IPS-20b (cell line): ENCODE data around the gene ZIC2.
"Not testable (repeated sequence)": the region's sequence is repeated elsewhere in the genome, so short reads cannot be mapped to it uniquely, and the experiment has no call there.

Experiments
- H3K27ac ChIP-seq: one replicate; pipeline ENCODE4 v1.5.1; 2013; ENCODE audit warnings: low read length
- H3K27me3 ChIP-seq: 2 replicates; pipeline ENCODE4 v1.6.1; 2013; ENCODE audit warnings: mild to moderate bottlenecking, low read length, inconsistent platforms; ENCODE audit not compliant: insufficient read depth
- H3K36me3 ChIP-seq: 2 replicates; pipeline ENCODE4 v1.6.1; 2013; ENCODE audit warnings: low read depth, mild to moderate bottlenecking, inconsistent platforms, low read length, moderate library complexity; ENCODE audit not compliant: insufficient read depth
- H3K4me1 ChIP-seq: 2 replicates; pipeline ENCODE4 v1.6.1; 2013; ENCODE audit warnings: mild to moderate bottlenecking, control low read depth, inconsistent platforms, low read length, moderate library complexity; ENCODE audit not compliant: insufficient read depth
- H3K4me3 ChIP-seq: 2 replicates; pipeline ENCODE4 v1.5.1; 2013; ENCODE audit warnings: mild to moderate bottlenecking, low read length, inconsistent platforms
- H3K9ac ChIP-seq: 2 replicates; pipeline ENCODE4 v1.6.1; 2013; ENCODE audit warnings: low read depth, mild to moderate bottlenecking, inconsistent platforms, low read length, moderate library complexity
- H3K9me3 ChIP-seq: 2 replicates; pipeline ENCODE4 v1.6.1; 2013; ENCODE audit warnings: mild to moderate bottlenecking, low read depth, low read length, inconsistent platforms; ENCODE audit not compliant: insufficient read depth

ZIC2 gene

DNA sequence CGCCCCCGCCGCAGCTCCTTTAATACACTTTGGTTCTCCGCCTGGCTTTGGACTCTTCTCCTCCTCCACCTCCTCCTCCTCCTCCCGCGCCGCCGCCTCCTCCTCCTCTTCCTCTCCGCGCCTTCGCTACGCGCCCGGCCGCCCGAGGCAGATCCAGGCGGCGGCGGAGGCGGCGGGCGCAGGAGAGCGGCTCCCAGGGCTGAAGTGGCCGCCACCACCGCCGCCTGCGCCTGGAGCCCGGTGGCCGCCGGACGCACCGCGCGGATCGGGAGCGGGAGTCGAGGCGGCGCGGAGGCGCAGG, at the start of gene ZIC2:
Gene ZIC2 (plus strand): TSS at position 50 of the 301 bp plus-strand sequence. CDS start 281 bp downstream, outside the sequence.
- peaks cover 57% of the 10 kb centered on the region for H3K27me3 ChIP-seq
- peaks cover 40% of the 10 kb centered on the region for H3K36me3 ChIP-seq
- no peaks in the 10 kb centered on the region; the same call in 1 of the 2 replicates for H3K9me3 ChIP-seq
- peak within 1 kb of the TSS; percentile 97 for H3K4me3 ChIP-seq
- H3K4me1 ChIP-seq = peaks cover 20% of the 10 kb centered on the region; the same call in 1 of the 2 replicates
- H3K9ac ChIP-seq = peak within 1 kb of the TSS; percentile 98; the same call in 1 of the 2 replicates
- peak within 1 kb of the TSS; percentile 29 for H3K27ac ChIP-seq

DNA sequence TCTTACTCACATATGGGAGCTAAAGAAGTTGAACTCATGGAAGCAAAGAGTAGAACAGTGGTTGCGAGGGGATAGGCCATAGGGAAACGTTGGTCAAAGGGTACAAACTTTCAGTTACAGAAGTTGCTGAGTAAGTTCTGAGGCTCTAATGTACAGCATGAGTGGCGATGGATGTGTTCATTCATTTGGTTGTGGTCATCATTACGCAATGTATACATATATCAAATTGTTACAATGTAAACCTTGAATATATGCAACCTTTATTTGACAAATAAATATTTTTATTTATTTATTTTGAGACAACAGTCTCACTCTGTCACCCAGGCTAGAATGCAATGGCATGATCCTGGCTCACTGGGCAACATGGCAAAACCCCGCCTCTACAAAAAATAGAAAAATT, 48.7 kb upstream of the ZIC2 start:
- Histone ChIP-seq H3K4me1 (no peaks in the 10 kb centered on the region), H3K4me3 (no peak overlapping the region), H3K36me3 (no peaks in the 10 kb centered on the region), H3K27ac (no peak overlapping the region), H3K9me3 (no peaks in the 10 kb centered on the region), H3K27me3 (no peaks in the 10 kb centered on the region), H3K9ac (no peak overlapping the region)

DNA sequence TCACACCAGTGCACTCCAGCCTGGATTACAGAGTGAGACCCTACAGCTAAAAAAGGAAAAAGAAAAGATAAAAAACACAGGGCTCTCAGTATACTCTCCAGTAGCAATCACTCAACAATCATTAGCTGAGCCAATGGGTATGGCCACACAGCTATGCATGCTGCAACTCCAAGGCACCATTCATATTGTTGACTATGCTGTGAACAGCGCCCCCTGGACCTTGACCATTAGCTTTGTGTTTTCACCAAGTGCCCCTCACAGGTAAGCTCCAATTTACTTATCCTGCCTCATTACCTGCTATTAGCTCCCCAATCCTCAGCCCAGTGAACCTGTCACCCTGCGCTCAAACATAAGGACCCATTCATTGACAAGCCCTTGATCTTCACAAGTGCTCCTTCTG, 45.8 kb upstream of the ZIC2 start:
- Histone ChIP-seq H3K36me3 (no peaks in the 10 kb centered on the region), H3K27ac (no peak overlapping the region), H3K9me3 (no peaks in the 10 kb centered on the region), H3K9ac (no peak overlapping the region), H3K4me1 (no peaks in the 10 kb centered on the region), H3K4me3 (no peak overlapping the region), H3K27me3 (no peaks in the 10 kb centered on the region)

GRCh38 chr13:99938635-99939034, 42.9 kb upstream of the ZIC2 start:
- Histone ChIP-seq H3K9me3 (no peaks in the 10 kb centered on the region), H3K9ac (no peak overlapping the region), H3K4me3 (no peak overlapping the region), H3K27ac (no peak overlapping the region), H3K36me3 (no peaks in the 10 kb centered on the region), H3K27me3 (no peaks in the 10 kb centered on the region), H3K4me1 (no peaks in the 10 kb centered on the region)

DNA sequence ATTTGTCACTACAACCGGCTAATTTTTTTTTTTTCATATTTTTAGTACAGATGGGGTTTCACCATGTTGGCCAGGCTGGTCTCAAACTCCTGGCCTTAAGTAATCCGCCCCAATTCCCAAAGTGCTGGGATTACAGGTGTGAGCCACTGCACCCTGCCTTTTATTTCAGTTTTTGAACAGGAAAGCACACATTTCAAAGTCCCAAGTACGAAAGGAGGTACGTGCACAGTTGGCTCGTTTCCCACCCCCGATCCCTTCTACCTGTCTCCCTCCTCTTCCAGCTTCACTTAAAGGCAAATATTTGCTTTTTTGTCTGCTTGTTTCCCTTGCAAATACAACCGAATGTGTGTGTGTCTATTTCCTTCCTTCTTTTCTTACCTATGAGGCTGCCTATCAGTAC, 40.5 kb upstream of the ZIC2 start:
- no peaks in the 10 kb centered on the region for H3K4me1 ChIP-seq
- H3K9ac ChIP-seq = no peak overlapping the region
- H3K27ac ChIP-seq = no peak overlapping the region
- H3K9me3 ChIP-seq = no peaks in the 10 kb centered on the region
- no peaks in the 10 kb centered on the region for H3K27me3 ChIP-seq
- H3K4me3 ChIP-seq = no peak overlapping the region
- H3K36me3 ChIP-seq = no peaks in the 10 kb centered on the region

GRCh38 chr13:99941911-99942310, 39.7 kb upstream of the ZIC2 start:
- no peak overlapping the region for H3K27ac ChIP-seq
- no peaks in the 10 kb centered on the region for H3K4me1 ChIP-seq
- H3K36me3 ChIP-seq = no peaks in the 10 kb centered on the region
- no peaks in the 10 kb centered on the region for H3K27me3 ChIP-seq
- H3K4me3 ChIP-seq = no peak overlapping the region
- H3K9ac ChIP-seq = no peak overlapping the region
- H3K9me3 ChIP-seq = no peaks in the 10 kb centered on the region

- Histone ChIP-seq H3K36me3 (no peaks in the 10 kb centered on the region), H3K9ac (no peak overlapping the region), H3K4me1 (no peaks in the 10 kb centered on the region), H3K27me3 (no peaks in the 10 kb centered on the region), H3K9me3 (no peaks in the 10 kb centered on the region), H3K27ac (no peak overlapping the region), H3K4me3 (no peak overlapping the region)
Measured at GRCh38 chr13:99944102-99944501, 37.5 kb upstream of the ZIC2 start.

DNA sequence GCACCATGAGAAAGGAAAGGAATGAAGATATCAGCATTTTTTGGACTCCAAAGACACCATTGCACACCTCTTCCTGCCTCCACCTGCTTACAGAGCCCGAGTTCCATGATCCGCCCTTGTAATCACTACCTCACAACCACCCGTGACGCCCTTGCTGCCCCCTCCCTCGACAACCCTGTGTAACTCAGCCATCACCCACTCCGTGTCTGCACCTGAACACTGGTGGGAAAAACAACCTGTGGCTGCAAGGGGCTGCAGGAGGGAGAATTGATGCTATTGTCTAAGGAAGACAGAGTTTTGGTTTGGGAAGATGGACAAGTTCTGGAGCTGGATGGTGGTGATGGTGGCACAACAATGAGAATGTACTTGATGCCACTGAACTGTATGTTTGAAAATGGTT, 37.0 kb upstream of the ZIC2 start:
- Histone ChIP-seq H3K36me3 (no peaks in the 10 kb centered on the region), H3K4me3 (no peak overlapping the region), H3K27me3 (no peaks in the 10 kb centered on the region), H3K4me1 (peaks cover 4% of the 10 kb centered on the region; the same call in 1 of the 2 replicates), H3K27ac (no peak overlapping the region), H3K9ac (no peak overlapping the region), H3K9me3 (no peaks in the 10 kb centered on the region)

- H3K36me3 ChIP-seq, H3K27me3 ChIP-seq: not testable (repeated sequence)
Measured at GRCh38 chr13:99945515-99945914, 36.1 kb upstream of the ZIC2 start.

DNA sequence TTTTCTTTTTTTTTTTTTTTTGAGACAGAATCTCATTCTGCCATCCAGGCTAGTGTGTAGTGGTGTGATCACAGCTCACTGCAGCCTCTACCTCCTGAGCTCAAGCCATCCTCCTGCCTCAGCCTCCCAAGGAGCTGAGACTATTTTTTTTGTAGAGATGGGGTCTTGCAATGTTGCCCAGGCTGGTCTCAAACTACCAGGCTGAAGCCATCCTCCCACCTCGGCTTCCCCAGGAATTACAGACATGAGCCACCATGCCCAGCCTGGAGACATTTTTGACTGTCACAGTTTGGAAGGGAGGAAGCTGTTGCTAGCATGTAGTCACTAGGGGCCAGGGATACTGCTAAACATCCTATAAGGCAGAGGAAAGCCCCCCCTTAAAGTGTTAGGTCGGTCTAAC, 33.9 kb upstream of the ZIC2 start:
- no peak overlapping the region for H3K9ac ChIP-seq
- no peaks in the 10 kb centered on the region for H3K36me3 ChIP-seq
- H3K9me3 ChIP-seq = no peaks in the 10 kb centered on the region
- H3K4me3 ChIP-seq = no peak overlapping the region
- H3K4me1 ChIP-seq = peaks cover 10% of the 10 kb centered on the region; the same call in 1 of the 2 replicates
- H3K27ac ChIP-seq = no peak overlapping the region
- no peaks in the 10 kb centered on the region for H3K27me3 ChIP-seq

More at GRCh38 chr13:99945515-99945914, 36.1 kb upstream of the ZIC2 start:
- not testable (repeated sequence) for H3K9ac ChIP-seq, H3K4me1 ChIP-seq, H3K27ac ChIP-seq, H3K9me3 ChIP-seq, H3K4me3 ChIP-seq

GRCh38 chr13:99948411-99948810, 33.2 kb upstream of the ZIC2 start:
- Histone ChIP-seq H3K27ac (no peak overlapping the region), H3K4me1 (peaks cover 10% of the 10 kb centered on the region; the same call in 1 of the 2 replicates), H3K27me3 (peaks cover 7% of the 10 kb centered on the region), H3K9ac (no peak overlapping the region), H3K36me3 (no peaks in the 10 kb centered on the region), H3K4me3 (no peak overlapping the region), H3K9me3 (no peaks in the 10 kb centered on the region)

DNA sequence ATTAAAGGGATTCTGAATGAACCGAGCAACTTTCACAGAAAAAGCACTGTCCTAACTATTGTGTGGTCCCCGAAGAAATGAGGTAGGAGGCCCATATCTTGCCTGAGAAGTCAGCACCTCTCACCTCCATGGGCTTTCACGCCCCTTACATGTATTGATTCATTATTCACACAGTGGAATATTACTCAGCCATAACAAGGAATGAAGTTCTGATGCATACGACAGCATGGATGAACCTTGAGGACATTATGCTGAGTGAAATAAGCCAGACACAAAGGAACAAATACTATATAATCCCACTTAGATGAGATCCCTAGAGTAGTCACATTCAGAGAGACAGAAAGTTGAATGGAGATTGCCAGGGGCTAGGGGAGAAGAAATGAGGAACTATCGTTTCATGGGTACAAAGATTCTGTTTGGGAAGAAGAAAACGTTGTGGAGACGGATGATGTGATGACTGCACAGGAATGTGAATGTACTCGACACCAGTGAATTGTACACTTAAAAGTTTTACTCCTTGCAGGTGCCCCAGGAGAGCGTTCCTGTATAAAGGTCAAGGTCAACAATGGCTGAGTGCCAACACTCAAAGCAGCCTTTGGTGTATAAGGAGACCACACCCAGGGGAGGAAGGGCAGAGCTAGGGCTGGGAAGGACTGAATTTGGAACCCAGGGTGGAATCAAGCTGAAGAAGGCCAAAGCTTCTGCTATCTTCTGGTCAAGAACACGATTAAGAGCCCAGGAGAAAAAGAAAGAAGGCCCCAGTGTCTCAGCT, 32.5 kb upstream of the ZIC2 start:
- no peaks in the 10 kb centered on the region for H3K9me3 ChIP-seq
- peaks cover 14% of the 10 kb centered on the region for H3K27me3 ChIP-seq
- H3K9ac ChIP-seq = peak overlapping the region; percentile 10; the same call in 1 of the 2 replicates
- peaks cover 10% of the 10 kb centered on the region; the same call in 1 of the 2 replicates for H3K4me1 ChIP-seq
- H3K4me3 ChIP-seq = no peak overlapping the region
- H3K36me3 ChIP-seq = no peaks in the 10 kb centered on the region
- H3K27ac ChIP-seq = no peak overlapping the region
